Astrocyte of the spinal cord (primary cell): Measurements from ENCODE around the gene PNPO.

Source experiments
- DNase-seq: peaks from one replicate; pipeline ENCODE4 v3.0.0; 2011; ENCODE audit warnings: low read depth, low spot score
- H3K4me3 ChIP-seq: 2 replicates; pipeline ENCODE4 v1.5.1; 2011; ENCODE audit warnings: low read depth, mild to moderate bottlenecking, low read length, moderate library complexity
- CTCF ChIP-seq: IDR thresholded peaks from 2 replicates; pipeline ENCODE4 v1.5.1; 2012; ENCODE audit warnings: low read depth, mild to moderate bottlenecking, low read length, inconsistent platforms
- in situ Hi-C: cut with HindIII; loops from 2 replicates; pipeline ENCODE4 v1.10.0; 2017; ENCODE audit warnings: low sequenced_read_pairs

PNPO gene

DNA sequence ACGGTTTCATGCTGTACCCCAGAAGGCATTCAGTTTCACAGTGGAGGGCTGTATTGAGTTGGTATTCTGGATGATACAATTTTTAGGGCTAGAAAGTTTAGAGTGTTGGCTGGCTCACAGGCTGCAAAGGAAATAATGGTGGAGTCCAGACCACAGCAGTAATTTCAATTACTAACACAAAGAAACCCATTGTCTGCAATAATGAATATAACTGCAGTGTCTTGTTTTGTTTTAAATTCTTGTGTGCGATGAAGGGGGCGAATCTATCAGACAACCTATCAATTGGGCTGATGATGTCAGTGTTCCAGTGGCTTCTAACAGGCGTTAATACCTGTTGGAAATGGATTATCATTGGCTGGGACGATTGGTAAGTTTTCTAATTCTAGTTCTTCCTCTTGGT lies 43.8 kb upstream of the PNPO start:
- in situ Hi-C loops = no loop called here
- no peak overlapping the region for H3K4me3 ChIP-seq
- DNase-seq = peak; percentile 11
- TF ChIP-seq CTCF = no peak

- in situ Hi-C loops = no loop called here
- TF ChIP-seq CTCF = no peak
- no peak for DNase-seq
- no peak overlapping the region for H3K4me3 ChIP-seq
Measured at GRCh38 chr17:47898241-47898640, 43.1 kb upstream of the PNPO start.

DNA sequence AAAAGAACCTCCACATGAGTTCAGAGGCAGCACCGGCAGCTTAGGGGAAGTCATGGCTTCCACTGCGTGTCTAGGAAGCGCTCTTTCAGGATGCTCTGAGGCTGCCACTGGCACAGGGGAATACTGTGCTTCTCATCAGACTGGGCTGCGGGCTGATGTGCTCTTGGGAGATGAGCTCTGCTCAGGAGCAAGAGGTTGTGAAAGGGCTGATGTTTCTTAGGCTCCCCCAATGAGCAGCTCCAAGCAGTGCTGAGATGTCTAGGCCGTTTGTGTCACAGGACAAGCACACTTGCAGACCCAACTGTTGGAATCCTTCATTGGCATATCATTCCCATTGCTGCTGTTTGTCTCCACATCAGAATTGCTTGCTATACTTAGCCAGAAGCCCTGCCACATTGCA lies 41.7 kb upstream of the PNPO start:
- H3K4me3 ChIP-seq = no peak overlapping the region
- in situ Hi-C loops = no loop called here
- DNase-seq = no peak
- no peak for TF ChIP-seq CTCF

DNA sequence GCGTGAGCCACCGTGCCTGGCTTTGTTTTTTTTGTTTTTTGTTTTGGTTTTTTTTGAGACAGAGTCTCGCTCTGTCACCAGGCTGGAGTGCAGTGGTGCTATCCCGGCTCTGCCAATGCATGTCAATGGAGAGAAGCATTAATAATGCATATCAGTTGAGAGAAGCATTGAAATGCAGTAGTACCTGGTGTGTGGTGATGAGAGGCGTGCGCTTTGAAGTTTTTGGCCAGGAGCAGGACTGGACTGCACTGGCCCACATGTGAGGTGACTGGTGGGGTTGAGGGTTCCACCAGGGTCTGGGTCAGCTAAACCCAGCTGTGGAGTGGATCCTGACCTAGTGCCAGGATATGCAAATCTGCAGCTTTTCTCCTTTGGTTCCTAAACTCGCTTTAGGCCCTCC lies 39.9 kb upstream of the PNPO start:
- no peak overlapping the region for H3K4me3 ChIP-seq
- in situ Hi-C loops = no loop called here
- TF ChIP-seq CTCF = no peak
- DNase-seq = no peak

- no peak overlapping the region for H3K4me3 ChIP-seq
- no peak for TF ChIP-seq CTCF
- no peak for DNase-seq
- in situ Hi-C loops = no loop called here
Measured at GRCh38 chr17:47902039-47902744, 39.2 kb upstream of the PNPO start.

- DNase-seq = peak; percentile 89
- H3K4me3 ChIP-seq = no peak overlapping the region
- in situ Hi-C loops = no loop called here
- no peak for TF ChIP-seq CTCF
Measured at GRCh38 chr17:47905221-47905733, 36.1 kb upstream of the PNPO start.

GRCh38 chr17:47906443-47906842 lies 34.9 kb upstream of the PNPO start:
- H3K4me3 ChIP-seq = no peak overlapping the region
- TF ChIP-seq CTCF = no peak
- in situ Hi-C loops = no loop called here
- DNase-seq = no peak
